ENCODE results near the gene MGMT. TPM values are rescaled to one million over a fixed set of nuclear protein-coding genes. Genes with fewer than 3 reads are reported as not detected.

MGMT gene
- polyA plus RNA-seq, 3 donors, result 9.5 to 23.5 (median 17.5) TPM

GRCh38 chr10:129481641-129482040, 14.6 kb downstream of the MGMT start:
- Histone ChIP-seq H2AFZ (ENCODE audit: insufficient read depth, low read depth, low read length, poor library complexity, severe bottlenecking) (no peak overlapping the region), H3K4me2 (replicated peaks; ENCODE audit: extremely low read depth, low read length, poor library complexity, severe bottlenecking) (no peak overlapping the region), H3K36me3 (replicated peaks in 1 of 2; ENCODE audit: control insufficient read depth in 1 of 2, insufficient read depth in 2 of 2, low read length in 2 of 2) (no peaks in the 10 kb centered on the region), H3K27me3 (ENCODE audit: control insufficient read depth in 2 of 2, insufficient read depth in 2 of 2, low read length in 2 of 2) (no peaks in the 10 kb centered on the region), H3K4me3 (replicated peaks in 1 of 3; ENCODE audit: low read depth in 2 of 3, low read length in 3 of 3) (no peak overlapping the region), H3K27ac (ENCODE audit: low read depth in 1 of 2, low read length in 2 of 2) (no peak overlapping the region), H3K79me2 (ENCODE audit: insufficient read depth, low read length) (no peaks in the 10 kb centered on the region), H3K4me1 (ENCODE audit: control insufficient read depth in 1 of 2, insufficient read depth in 2 of 2, low read length in 2 of 2) (no peaks in the 10 kb centered on the region), H3K9me3 (replicated peaks in 1 of 2; ENCODE audit: control insufficient read depth in 1 of 2, insufficient read depth in 1 of 2, low read length in 2 of 2) (peaks cover 49 to 56% of the 10 kb centered on the region in 2 donors), H4K20me1 (ENCODE audit: insufficient read depth, low read length) (no peaks in the 10 kb centered on the region), H3K9ac (ENCODE audit: insufficient read depth, low read length, poor library complexity, severe bottlenecking) (no peak overlapping the region)
- no peak for TF ChIP-seq CTCF (IDR thresholded peaks at IDR 0.05)
- no peaks in the 10 kb centered on the region for H3K4me1 Mint-ChIP-seq
- H3K36me3 Mint-ChIP-seq, result peaks cover 2 to 12% of the 10 kb centered on the region in 2 donors
- H3K9me3 Mint-ChIP-seq, result peaks cover 44 to 74% (median 60%) of the 10 kb centered on the region in 7 donors
- H3K27me3 Mint-ChIP-seq (ENCODE audit: low read depth in 3 of 3), result no peaks in the 10 kb centered on the region
- intact Hi-C loops (cut with micrococcal nuclease), result no loop called here
- DNase-seq, result no peak
- no peak overlapping the region for H3K27ac Mint-ChIP-seq
- H3K4me3 Mint-ChIP-seq, result no peak overlapping the region
- no CpG with 5 or more reads among the region's 1 CpG for WGBS (ENCODE audit: insufficient coverage)

- Histone ChIP-seq H3K9ac (ENCODE audit: insufficient read depth, low read length, poor library complexity, severe bottlenecking) (no peak overlapping the region), H3K27me3 (ENCODE audit: control insufficient read depth in 2 of 2, insufficient read depth in 2 of 2, low read length in 2 of 2) (no peaks in the 10 kb centered on the region), H3K4me3 (replicated peaks in 1 of 3; ENCODE audit: low read depth in 2 of 3, low read length in 3 of 3) (no peak overlapping the region), H3K4me1 (ENCODE audit: control insufficient read depth in 1 of 2, insufficient read depth in 2 of 2, low read length in 2 of 2) (no peaks in the 10 kb centered on the region), H3K79me2 (ENCODE audit: insufficient read depth, low read length) (no peaks in the 10 kb centered on the region), H3K9me3 (replicated peaks in 1 of 2; ENCODE audit: control insufficient read depth in 1 of 2, insufficient read depth in 1 of 2, low read length in 2 of 2) (peaks cover 37 to 62% of the 10 kb centered on the region in 2 donors), H3K4me2 (replicated peaks; ENCODE audit: extremely low read depth, low read length, poor library complexity, severe bottlenecking) (no peak overlapping the region), H4K20me1 (ENCODE audit: insufficient read depth, low read length) (no peaks in the 10 kb centered on the region), H3K27ac (ENCODE audit: low read depth in 1 of 2, low read length in 2 of 2) (no peak overlapping the region), H3K36me3 (replicated peaks in 1 of 2; ENCODE audit: control insufficient read depth in 1 of 2, insufficient read depth in 2 of 2, low read length in 2 of 2) (no peaks in the 10 kb centered on the region), H2AFZ (ENCODE audit: insufficient read depth, low read depth, low read length, poor library complexity, severe bottlenecking) (no peak overlapping the region)
- peaks cover 40 to 72% (median 63%) of the 10 kb centered on the region in 7 donors for H3K9me3 Mint-ChIP-seq
- H3K36me3 Mint-ChIP-seq, result peaks cover 0 to 6% of the 10 kb centered on the region in 2 donors
- H3K27me3 Mint-ChIP-seq (ENCODE audit: low read depth in 3 of 3), result no peaks in the 10 kb centered on the region
- no peak overlapping the region for H3K4me3 Mint-ChIP-seq
- TF ChIP-seq CTCF (IDR thresholded peaks at IDR 0.05), result no peak
- DNase-seq, result no peak
- 100% methylated on average over 1 of the region's 1 CpG for WGBS (ENCODE audit: insufficient coverage)
- intact Hi-C loops (cut with micrococcal nuclease), result no loop called here
- no peak overlapping the region for H3K27ac Mint-ChIP-seq
- H3K4me1 Mint-ChIP-seq, result no peaks in the 10 kb centered on the region
These were observed 16.5 kb downstream of the MGMT start for GRCh38 chr10:129483430-129484010.

Measured in CD14-positive monocyte (primary cell).